ENCODE measurements around the gene COL16A1.
"Not testable (repeated sequence)": the region's sequence is repeated elsewhere in the genome, so short reads cannot be mapped to it uniquely, and the experiment has no call there.

The COL16A1 gene

GRCh38 chr1:31707059-31707600 lies 3.3 kb upstream of the COL16A1 start:
- DNase-seq (ENCODE audit: low read depth in 3 of 3, low spot score in 1 of 3) = not testable (repeated sequence)

GRCh38 chr1:31706384-31707058 lies 2.7 kb upstream of the COL16A1 start:
- DNase-seq (ENCODE audit: low read depth in 3 of 3, low spot score in 1 of 3) = no peak

- peak; percentile 13 to 39 (median 21) for DNase-seq (ENCODE audit: low read depth in 3 of 3, low spot score in 1 of 3)
Observed at GRCh38 chr1:31705080-31705866, 1.5 kb upstream of the COL16A1 start.

- DNase-seq (ENCODE audit: low read depth in 3 of 3, low spot score in 1 of 3) = no peak
Observed at GRCh38 chr1:31704271-31705079, 658 bp upstream of the COL16A1 start.

- DNase-seq (ENCODE audit: low read depth in 3 of 3, low spot score in 1 of 3) = no peak
Observed at GRCh38 chr1:31702836-31703404, 897 bp downstream of the COL16A1 start.

- peak in 1 of 3 donors; percentile 10 for DNase-seq (ENCODE audit: low read depth in 3 of 3, low spot score in 1 of 3)
Observed at GRCh38 chr1:31701091-31701736, 2.6 kb downstream of the COL16A1 start.

- no peak for DNase-seq (ENCODE audit: low read depth in 3 of 3, low spot score in 1 of 3)
Observed at GRCh38 chr1:31700468-31701090, 3.2 kb downstream of the COL16A1 start.

GRCh38 chr1:31699341-31699891 lies 4.4 kb downstream of the COL16A1 start:
- no peak for DNase-seq (ENCODE audit: low read depth in 3 of 3, low spot score in 1 of 3)

GRCh38 chr1:31697369-31697984 lies 6.3 kb downstream of the COL16A1 start:
- no peak for DNase-seq (ENCODE audit: low read depth in 3 of 3, low spot score in 1 of 3)

GRCh38 chr1:31696242-31696641 lies 7.6 kb downstream of the COL16A1 start:
- DNase-seq (ENCODE audit: low read depth in 3 of 3, low spot score in 1 of 3) = no peak

- DNase-seq (ENCODE audit: low read depth in 3 of 3, low spot score in 1 of 3) = no peak
Observed at GRCh38 chr1:31695327-31695726, 8.5 kb downstream of the COL16A1 start.

GRCh38 chr1:31694964-31695313 lies 8.9 kb downstream of the COL16A1 start:
- no peak for DNase-seq (ENCODE audit: low read depth in 3 of 3, low spot score in 1 of 3)

- DNase-seq (ENCODE audit: low read depth in 3 of 3, low spot score in 1 of 3) = no peak
Observed at GRCh38 chr1:31694069-31694963, 9.5 kb downstream of the COL16A1 start.

GRCh38 chr1:31693231-31693630 lies 10.6 kb downstream of the COL16A1 start:
- no peak for DNase-seq (ENCODE audit: low read depth in 3 of 3, low spot score in 1 of 3)

- no peak for DNase-seq (ENCODE audit: low read depth in 3 of 3, low spot score in 1 of 3)
Observed at GRCh38 chr1:31691951-31692350, 11.9 kb downstream of the COL16A1 start.

GRCh38 chr1:31691446-31691845 lies 12.4 kb downstream of the COL16A1 start:
- DNase-seq (ENCODE audit: low read depth in 3 of 3, low spot score in 1 of 3) = no peak

GRCh38 chr1:31690921-31691320 lies 12.9 kb downstream of the COL16A1 start:
- no peak for DNase-seq (ENCODE audit: low read depth in 3 of 3, low spot score in 1 of 3)

GRCh38 chr1:31689854-31690253 lies 14.0 kb downstream of the COL16A1 start:
- DNase-seq (ENCODE audit: low read depth in 3 of 3, low spot score in 1 of 3) = no peak

- no peak for DNase-seq (ENCODE audit: low read depth in 3 of 3, low spot score in 1 of 3)
Observed at GRCh38 chr1:31689379-31689778, 14.4 kb downstream of the COL16A1 start.
